WERI-Rb-1 (cell line): ENCODE data around the gene CDK6.

ENCODE experiments used
- DNase-seq: peaks from one replicate; pipeline ENCODE4 v3.0.0-alpha.2; 2020
- H3K27ac ChIP-seq: fragments of 250-450 bp; sonication (Bioruptor Pico); 2 replicates; pipeline ENCODE4 v1.5.1; 2020; ENCODE audit warnings: mild to moderate bottlenecking, moderate library complexity
- H3K27me3 ChIP-seq: fragments of 250-450 bp; sonication (Bioruptor Pico); 2 replicates; pipeline ENCODE4 v1.5.1; 2021; ENCODE audit warnings: mild to moderate bottlenecking, low read depth, moderate library complexity; ENCODE audit not compliant: insufficient read depth, severe bottlenecking
- H3K36me3 ChIP-seq: fragments of 250-450 bp; sonication (Bioruptor Pico); 2 replicates; pipeline ENCODE4 v1.5.1; 2020; ENCODE audit warnings: mild to moderate bottlenecking, moderate library complexity
- H3K4me3 ChIP-seq: 2 replicates; pipeline ENCODE4 v1.5.1; 2011; ENCODE audit warnings: low read depth, mild to moderate bottlenecking, control low read depth, low read length
- H3K9me3 ChIP-seq: fragments of 250-450 bp; sonication (Bioruptor Pico); 2 replicates; pipeline ENCODE4 v1.5.1; 2021; ENCODE audit warnings: mild to moderate bottlenecking, moderate library complexity; ENCODE audit not compliant: severe bottlenecking
- TF ChIP-seq, protein P1 (sequence below): IDR thresholded peaks from 2 replicates; pipeline ENCODE4 v1.5.1; 2011; ENCODE audit warnings: low read depth, mild to moderate bottlenecking, control low read depth, inconsistent platforms, low read length

Gene CDK6

DNA sequence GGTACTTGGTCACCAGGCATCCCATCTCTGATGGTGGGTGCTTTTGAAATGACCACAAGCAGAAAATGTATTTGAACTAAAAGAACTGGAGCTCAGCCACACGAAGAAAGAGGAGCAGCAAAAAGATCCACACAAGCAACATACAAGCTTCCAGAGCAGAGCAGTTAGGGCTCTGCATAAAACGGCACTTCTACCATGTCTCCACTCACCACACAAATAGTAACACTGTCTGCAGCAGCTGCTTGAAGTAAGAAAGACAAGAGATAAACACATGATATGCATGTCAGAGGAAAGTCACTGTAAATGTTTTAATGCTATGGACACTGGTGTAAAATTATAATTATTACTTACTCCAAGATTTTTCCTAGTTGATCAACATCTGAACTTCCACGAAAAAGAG is 213.7 kb downstream of the CDK6 start:
- no peaks in the 10 kb centered on the region for H3K9me3 ChIP-seq
- DNase-seq: no peak
- no peaks in the 10 kb centered on the region for H3K36me3 ChIP-seq
- H3K27me3 ChIP-seq: no peaks in the 10 kb centered on the region
- no peak overlapping the region for H3K27ac ChIP-seq
- TF ChIP-seq, protein P1, sequence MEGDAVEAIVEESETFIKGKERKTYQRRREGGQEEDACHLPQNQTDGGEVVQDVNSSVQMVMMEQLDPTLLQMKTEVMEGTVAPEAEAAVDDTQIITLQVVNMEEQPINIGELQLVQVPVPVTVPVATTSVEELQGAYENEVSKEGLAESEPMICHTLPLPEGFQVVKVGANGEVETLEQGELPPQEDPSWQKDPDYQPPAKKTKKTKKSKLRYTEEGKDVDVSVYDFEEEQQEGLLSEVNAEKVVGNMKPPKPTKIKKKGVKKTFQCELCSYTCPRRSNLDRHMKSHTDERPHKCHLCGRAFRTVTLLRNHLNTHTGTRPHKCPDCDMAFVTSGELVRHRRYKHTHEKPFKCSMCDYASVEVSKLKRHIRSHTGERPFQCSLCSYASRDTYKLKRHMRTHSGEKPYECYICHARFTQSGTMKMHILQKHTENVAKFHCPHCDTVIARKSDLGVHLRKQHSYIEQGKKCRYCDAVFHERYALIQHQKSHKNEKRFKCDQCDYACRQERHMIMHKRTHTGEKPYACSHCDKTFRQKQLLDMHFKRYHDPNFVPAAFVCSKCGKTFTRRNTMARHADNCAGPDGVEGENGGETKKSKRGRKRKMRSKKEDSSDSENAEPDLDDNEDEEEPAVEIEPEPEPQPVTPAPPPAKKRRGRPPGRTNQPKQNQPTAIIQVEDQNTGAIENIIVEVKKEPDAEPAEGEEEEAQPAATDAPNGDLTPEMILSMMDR: no peak
- no peak overlapping the region for H3K4me3 ChIP-seq

DNA sequence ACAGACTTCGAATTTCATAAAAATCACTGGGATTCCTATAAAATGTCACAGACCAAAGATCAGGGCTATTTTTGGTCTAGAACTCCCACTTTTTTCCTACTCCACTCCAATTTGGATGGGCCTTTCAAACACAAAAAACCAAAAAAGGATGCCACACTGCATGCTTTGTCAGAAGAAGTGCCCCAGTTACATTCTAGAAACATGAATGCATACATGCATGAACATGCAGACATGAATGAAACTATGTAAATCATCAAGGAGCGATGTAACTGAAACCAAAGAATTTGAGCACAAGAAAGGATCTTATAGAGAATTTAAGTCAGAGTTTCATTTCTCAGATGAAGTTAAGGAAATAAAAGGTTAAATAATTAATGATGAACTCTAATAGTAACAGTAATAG is 214.3 kb downstream of the CDK6 start:
- H3K36me3 ChIP-seq: no peaks in the 10 kb centered on the region
- no peaks in the 10 kb centered on the region for H3K9me3 ChIP-seq
- no peak for DNase-seq
- no peak overlapping the region for H3K27ac ChIP-seq
- H3K27me3 ChIP-seq: no peaks in the 10 kb centered on the region
- no peak overlapping the region for H3K4me3 ChIP-seq
- TF ChIP-seq, protein P1: no peak

DNA sequence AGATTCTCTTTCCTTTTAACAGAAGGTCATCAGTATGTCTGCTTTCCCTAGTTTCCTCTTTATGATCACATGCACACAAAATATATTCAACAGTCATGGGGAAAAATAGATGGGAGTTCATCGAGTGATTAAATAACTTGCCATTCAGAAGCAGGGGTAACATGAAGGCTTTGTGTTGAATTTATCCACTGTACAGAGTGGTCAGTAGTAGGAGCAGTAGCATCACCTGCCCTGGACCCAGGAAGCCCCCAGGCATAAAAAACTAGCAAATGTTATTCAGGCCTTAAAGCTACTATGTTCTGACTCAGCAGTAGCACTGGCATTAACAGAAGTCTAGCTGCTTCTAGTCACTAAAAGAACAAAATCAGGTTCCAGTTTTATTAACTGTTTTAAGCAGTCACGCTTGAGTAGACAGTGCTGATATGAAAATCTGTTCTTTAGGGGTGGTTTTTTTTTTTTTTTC is 214.8 kb downstream of the CDK6 start:
- no peak for DNase-seq
- TF ChIP-seq, protein P1: no peak
- no peak overlapping the region for H3K27ac ChIP-seq
- H3K9me3 ChIP-seq: no peaks in the 10 kb centered on the region
- no peaks in the 10 kb centered on the region for H3K27me3 ChIP-seq
- no peak overlapping the region for H3K4me3 ChIP-seq
- no peaks in the 10 kb centered on the region for H3K36me3 ChIP-seq

DNA sequence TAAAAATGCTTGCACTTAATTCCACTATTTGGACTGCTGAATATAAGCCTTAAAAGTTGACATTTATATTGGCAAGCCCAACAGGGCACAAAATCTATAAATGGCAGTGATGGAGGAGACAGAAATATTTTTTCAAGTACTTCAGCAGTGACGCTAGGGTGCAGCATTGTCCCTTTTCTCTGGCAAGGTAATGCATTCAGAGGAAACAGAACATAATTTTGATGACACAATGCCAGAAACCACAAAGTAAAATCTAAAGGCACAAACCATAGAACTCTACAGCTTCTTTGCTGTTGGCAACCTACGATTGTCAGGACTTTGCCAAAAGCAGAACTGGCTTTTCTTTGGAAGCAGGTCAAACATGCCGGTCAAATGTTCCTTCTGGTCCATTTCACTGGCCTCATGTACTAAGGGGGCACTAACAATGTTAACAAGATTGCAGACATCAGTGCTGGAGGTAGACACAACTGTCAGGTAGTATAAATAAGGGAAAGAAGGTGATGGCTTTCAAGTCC is 215.3 kb downstream of the CDK6 start:
- H3K27ac ChIP-seq: no peak overlapping the region
- DNase-seq: peak; percentile 72
- H3K4me3 ChIP-seq: no peak overlapping the region
- no peaks in the 10 kb centered on the region for H3K36me3 ChIP-seq
- no peaks in the 10 kb centered on the region for H3K27me3 ChIP-seq
- no peaks in the 10 kb centered on the region for H3K9me3 ChIP-seq
- TF ChIP-seq, protein P1: peak; percentile 69

DNA sequence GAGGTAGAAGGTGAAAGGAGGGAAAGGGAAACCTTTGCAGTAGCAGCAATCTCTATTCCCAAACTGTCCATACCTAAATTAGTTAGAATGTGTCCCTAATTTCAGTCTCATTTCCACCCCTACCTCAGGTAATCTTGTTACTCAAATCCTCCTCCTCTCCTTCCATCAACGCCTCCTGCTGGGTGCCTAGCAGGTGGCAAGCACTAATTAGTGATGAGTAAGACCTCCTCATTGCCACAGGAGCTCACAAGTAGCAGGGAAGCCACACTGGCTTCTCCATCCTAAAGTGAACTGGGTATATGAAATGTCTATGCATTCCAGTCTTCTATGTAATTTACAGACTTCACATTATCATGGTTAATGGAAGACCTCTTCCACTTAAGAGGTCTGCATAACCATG is 220.5 kb downstream of the CDK6 start:
- TF ChIP-seq, protein P1: peak; percentile 21; the same call in 1 of the 2 replicates

DNA sequence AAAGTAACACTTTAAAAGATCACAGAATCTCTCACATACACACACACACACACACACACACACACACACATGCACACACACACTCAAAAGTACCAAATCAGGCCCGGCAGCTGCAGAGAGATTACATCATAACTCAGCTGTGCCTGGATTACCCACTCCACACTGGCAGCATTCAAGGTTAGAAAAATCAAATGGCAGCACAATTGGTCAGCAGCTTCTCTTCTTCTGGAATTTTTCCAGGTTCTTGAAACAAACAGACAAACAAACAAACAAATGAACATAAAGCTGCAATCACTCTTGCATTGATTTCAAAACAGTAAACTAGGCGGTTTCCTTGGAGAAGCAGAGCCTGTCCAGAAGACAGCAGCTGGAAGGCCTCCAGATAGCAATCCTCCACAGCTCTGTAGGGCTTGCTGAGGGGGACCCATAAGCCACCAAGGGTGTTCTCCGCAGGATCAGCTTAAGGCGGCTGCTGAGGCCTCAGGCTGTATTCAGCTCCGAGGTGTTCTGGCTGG is 221.7 kb downstream of the CDK6 start:
- TF ChIP-seq, protein P1: no peak
- no peak overlapping the region for H3K4me3 ChIP-seq
- peak; percentile 38 for DNase-seq
- H3K27ac ChIP-seq: no peak overlapping the region
- peaks cover 2% of the 10 kb centered on the region; the same call in 1 of the 2 replicates for H3K36me3 ChIP-seq
- H3K27me3 ChIP-seq: no peaks in the 10 kb centered on the region
- H3K9me3 ChIP-seq: no peaks in the 10 kb centered on the region

More for the DNA sequence above, 220.5 kb downstream of the CDK6 start:
- peak; percentile 27 for DNase-seq
- Histone ChIP-seq H3K27ac (no peak overlapping the region), H3K4me3 (no peak overlapping the region), H3K9me3 (no peaks in the 10 kb centered on the region), H3K27me3 (no peaks in the 10 kb centered on the region), H3K36me3 (peaks cover 2% of the 10 kb centered on the region; the same call in 1 of the 2 replicates)
